Astrocyte (in vitro differentiated cells and primary cell): ENCODE data around the gene FAM53C.

Source experiments
- EZH2 ChIP-seq: IDR thresholded peaks from 2 replicates; pipeline ENCODE4 v1.6.1; 2012; ENCODE audit warnings: mild to moderate bottlenecking, low read length, inconsistent platforms; ENCODE audit not compliant: insufficient read depth
- TF ChIP-seq, protein P1 (sequence below): IDR thresholded peaks from 2 replicates; pipeline ENCODE4 v1.5.1; 2011; ENCODE audit warnings: low read depth, mild to moderate bottlenecking, inconsistent platforms, low read length, moderate library complexity; ENCODE audit not compliant: insufficient read depth

DNA sequence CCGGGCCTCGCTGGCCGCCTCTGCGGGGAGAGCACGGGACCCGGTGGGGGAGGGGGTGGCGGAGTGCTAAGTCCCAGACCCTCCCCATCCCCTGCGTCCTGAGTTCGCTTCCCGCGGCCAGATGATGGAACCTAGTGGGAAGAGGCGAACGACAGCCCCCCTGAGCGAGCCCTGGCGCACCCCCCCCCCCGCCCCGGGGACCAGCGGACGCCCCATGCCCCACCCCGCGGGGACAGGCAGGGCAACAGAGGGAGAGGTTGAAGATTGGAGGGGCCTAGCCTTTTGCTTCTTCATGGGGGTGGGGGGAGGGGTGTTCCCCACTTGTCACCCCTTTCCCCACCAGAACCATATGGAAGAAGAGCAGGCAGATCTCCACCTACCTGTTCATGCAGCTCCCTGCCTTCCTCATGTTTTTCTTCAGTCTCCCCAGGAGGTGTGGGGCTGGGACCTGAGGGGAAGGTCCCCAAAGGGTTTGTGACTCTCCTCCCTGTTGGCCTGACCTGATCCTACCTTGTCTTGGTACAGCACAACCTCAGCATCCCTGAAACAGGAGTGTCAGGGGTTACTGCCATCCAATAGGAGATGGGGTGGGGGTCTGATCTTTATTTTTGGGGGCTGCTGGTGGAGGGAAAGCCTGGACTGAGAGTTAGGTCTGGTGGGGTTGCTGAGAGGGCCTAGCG is 485 bp downstream of the FAM53C start:
- TF ChIP-seq, protein P1, sequence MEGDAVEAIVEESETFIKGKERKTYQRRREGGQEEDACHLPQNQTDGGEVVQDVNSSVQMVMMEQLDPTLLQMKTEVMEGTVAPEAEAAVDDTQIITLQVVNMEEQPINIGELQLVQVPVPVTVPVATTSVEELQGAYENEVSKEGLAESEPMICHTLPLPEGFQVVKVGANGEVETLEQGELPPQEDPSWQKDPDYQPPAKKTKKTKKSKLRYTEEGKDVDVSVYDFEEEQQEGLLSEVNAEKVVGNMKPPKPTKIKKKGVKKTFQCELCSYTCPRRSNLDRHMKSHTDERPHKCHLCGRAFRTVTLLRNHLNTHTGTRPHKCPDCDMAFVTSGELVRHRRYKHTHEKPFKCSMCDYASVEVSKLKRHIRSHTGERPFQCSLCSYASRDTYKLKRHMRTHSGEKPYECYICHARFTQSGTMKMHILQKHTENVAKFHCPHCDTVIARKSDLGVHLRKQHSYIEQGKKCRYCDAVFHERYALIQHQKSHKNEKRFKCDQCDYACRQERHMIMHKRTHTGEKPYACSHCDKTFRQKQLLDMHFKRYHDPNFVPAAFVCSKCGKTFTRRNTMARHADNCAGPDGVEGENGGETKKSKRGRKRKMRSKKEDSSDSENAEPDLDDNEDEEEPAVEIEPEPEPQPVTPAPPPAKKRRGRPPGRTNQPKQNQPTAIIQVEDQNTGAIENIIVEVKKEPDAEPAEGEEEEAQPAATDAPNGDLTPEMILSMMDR, result no peak
- TF ChIP-seq EZH2, result no peak
